ENCODE results near the gene AIFM3. TPM values are rescaled to one million over a fixed set of nuclear protein-coding genes. Genes with fewer than 3 reads are reported as not detected.

AIFM3 gene
- total RNA-seq, 8 experiments from 2014 or later = 0.21 to 1.9 (median 0.72) TPM

DNA sequence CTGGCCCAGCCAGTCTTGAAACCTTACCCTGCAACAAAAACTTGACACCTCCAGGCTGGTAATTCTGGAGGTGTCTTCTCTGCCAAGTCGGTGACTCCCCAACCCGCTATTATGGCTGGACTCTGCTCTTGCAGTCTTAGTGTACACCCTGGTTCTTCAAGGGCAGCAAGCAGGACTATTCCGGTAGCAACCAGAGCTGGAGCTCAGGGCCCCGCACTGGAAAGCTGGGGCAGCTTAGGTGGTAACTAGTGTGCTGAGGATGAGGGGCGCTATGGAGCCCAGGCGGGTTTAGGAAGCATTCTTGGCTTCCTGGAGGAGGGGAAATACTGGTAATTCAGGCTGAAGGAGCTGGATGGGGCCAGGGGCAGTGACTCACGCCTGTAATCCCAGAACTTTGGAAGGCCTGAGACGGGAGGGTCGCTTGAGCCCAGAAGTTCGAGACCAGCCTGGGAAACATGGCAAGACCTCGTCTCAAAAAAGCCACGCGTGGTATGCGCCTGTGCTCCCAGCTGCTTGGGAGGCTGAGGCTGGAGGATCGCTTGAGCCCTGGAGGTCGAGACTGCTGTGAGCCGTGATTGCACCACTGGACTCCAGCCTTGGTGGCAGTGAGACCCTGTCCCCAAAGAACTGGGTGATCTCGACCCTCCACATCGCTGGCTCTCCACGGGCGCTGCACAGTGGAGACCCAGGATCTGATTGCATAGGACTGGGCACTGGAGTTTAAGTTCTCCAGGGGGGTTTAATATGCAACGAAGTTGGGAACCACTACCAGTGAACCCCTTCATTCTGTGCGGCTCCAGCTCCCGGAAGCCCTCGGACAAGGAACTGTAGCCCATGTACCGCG is 10.6 kb upstream of the AIFM3 start:
- Histone ChIP-seq H3K4me3 (peak overlapping the region in 1 of 5 donors; percentile 25), H3K4me1 (replicated peaks in 1 of 2) (peaks cover 7 to 14% of the 10 kb centered on the region in 2 donors), H3K27ac (peak overlapping the region in 1 of 2 donors; percentile 15)
- 10 to 100% (median 50%) methylated on average over 1 to 11 of the region's 27 CpGs; no CpG with 5 or more reads in 3 of the 10 experiments for WGBS, 10 experiments
- in situ Hi-C loops (cut with MboI; ENCODE audit: low pct_unique_long_range_greater_than_20kb in 2 of 9, low sequenced_read_pairs in 9 of 9, unreplicated experiment in 9 of 9) = no loop called here
- ATAC-seq (replicated peaks in 6 of 8) = peak in 3 of 8 experiments; percentile 1 to 4 (median 4)

DNA sequence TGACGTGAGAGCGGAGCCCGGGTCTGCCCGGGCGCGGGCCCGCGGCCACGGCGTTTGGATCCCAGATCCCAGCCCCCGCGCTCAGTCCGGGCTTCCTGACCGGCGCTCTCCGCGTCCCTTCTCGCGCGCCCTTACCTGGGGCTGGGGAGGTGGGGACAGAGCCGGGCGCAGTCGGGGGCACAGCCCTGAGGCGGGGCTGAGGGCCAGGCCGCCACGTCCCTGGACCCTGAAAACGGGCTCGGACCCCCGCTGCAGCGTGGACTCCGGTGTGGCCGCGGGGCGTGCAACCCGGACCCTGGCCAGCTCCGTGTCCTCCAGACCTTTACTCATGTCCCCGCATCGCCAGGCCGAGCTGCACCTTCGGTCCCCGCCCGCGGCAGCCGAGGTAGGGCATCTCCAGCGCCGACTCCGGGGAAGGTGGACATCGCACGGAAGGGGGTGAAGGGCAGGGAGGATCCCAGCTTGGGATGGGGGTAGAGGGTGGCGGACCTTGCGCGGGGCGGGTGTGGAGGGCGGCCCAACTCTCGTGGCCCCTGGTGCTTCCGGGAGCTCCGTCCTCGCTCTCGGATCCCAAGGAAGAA is 9.9 kb upstream of the AIFM3 start:
- WGBS, 10 experiments = no CpG with 5 or more reads among the region's 59 CpGs
- Histone ChIP-seq H3K4me1 (replicated peaks in 1 of 2) (peaks cover 6 to 14% of the 10 kb centered on the region in 2 donors), H3K27ac (peak overlapping the region in 1 of 2 donors; percentile 15), H3K4me3 (peak overlapping the region in 4 of 5 donors; percentile 2 to 25 (median 16))
- in situ Hi-C loops (cut with MboI; ENCODE audit: low pct_unique_long_range_greater_than_20kb in 2 of 9, low sequenced_read_pairs in 9 of 9, unreplicated experiment in 9 of 9) = no loop called here
- peak; percentile 41 to 57 (median 54) for ATAC-seq (replicated peaks in 6 of 8)

DNA sequence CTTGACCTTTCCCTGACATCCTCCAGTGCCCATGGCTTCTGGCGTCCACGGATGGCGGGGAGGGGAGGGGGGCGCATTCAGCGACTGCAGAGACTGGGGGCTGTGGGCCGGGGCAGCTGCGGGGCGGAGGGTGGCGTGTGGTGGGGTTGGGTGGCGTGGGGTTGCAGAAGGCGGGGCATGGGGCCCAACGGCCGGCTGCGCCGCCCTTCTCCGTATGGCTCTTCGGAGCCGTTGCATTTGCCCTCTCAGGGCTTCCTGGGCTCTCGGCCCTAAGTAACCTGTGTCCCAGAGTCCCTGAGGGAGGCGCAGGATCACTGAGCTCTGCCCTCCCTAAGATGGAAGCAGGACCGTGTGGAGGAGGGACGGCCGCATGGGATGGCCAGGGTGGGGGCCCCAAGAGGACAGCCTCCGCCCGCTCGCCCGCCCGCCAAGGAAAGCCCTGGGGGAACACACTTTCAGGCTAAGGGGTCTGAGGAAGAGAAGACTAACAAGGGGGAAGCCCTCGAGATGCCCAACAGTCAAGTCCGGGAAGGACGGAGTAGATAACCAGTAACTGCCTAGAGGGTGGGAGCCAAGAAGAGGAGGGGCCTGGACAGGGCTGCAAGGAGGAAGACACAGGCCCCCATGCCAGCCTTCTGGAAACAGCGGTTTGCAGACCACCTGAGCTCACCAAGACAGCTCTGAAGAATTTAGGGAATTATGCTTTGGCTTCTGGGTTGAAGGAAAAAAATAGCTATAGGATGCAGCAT is 9.2 kb upstream of the AIFM3 start:
- in situ Hi-C loops (cut with MboI; ENCODE audit: low pct_unique_long_range_greater_than_20kb in 2 of 9, low sequenced_read_pairs in 9 of 9, unreplicated experiment in 9 of 9) = no loop called here
- Histone ChIP-seq H3K4me1 (replicated peaks in 1 of 2) (peaks cover 6 to 14% of the 10 kb centered on the region in 2 donors), H3K4me3 (peak overlapping the region in 4 of 5 donors; percentile 2 to 25 (median 16)), H3K27ac (peak overlapping the region in 1 of 2 donors; percentile 1)
- ATAC-seq (replicated peaks in 6 of 8) = peak; percentile 43 to 71 (median 58)
- 7 to 70% (median 27%) methylated on average over 1 to 3 of the region's 32 CpGs; no CpG with 5 or more reads in 6 of the 10 experiments for WGBS, 10 experiments

DNA sequence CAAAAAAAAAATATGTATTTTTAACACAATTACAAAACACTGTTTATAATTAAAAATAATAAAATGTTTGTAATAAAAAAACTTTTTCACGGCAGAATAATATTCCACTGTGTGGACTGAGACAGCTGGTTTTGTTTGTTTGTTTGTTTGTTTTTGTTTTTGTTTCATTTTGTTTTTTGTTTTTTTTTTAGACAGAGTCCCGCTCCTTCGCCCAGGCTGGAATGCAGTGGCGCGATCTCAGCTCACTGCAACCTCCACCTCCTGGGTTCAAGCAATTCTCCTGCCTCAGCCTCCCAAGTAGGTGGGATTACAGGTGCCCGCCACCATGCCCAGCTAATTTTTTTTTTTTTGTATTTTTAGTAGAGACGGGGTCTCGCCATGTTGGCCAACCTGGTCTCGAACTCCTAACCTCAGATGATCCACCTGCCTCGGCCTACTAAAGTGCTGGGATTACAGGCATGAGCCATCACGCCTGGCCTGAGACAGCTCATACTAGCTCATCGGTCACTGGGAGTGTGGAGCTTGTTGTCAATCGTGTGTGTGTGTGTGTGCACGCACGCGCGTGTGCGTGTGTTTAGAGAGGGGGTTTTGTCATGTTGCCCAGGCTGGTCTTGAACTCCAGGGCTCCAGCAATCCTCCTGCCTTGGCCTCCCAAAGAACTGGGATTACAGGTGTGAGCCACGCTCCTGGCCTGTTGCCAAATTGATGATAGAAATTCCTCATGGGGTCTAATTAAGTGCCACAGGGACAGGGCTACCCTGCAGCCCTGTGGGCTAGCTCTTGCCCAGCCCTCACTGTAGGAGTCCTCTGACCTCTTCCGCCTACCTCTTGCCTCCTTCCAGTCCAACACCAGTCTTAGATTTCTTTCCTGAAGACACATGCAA is 7.2 kb upstream of the AIFM3 start:
- WGBS, 10 experiments = 89 to 100% (median 99%) methylated on average over 4 to 16 of the region's 20 CpGs
- Histone ChIP-seq H3K4me3 (no peak overlapping the region), H3K27ac (no peak overlapping the region), H3K4me1 (replicated peaks in 1 of 2) (peaks cover 6 to 16% of the 10 kb centered on the region in 2 donors)
- in situ Hi-C loops (cut with MboI; ENCODE audit: low pct_unique_long_range_greater_than_20kb in 2 of 9, low sequenced_read_pairs in 9 of 9, unreplicated experiment in 9 of 9) = no loop called here
- ATAC-seq (replicated peaks in 6 of 8) = no peak

DNA sequence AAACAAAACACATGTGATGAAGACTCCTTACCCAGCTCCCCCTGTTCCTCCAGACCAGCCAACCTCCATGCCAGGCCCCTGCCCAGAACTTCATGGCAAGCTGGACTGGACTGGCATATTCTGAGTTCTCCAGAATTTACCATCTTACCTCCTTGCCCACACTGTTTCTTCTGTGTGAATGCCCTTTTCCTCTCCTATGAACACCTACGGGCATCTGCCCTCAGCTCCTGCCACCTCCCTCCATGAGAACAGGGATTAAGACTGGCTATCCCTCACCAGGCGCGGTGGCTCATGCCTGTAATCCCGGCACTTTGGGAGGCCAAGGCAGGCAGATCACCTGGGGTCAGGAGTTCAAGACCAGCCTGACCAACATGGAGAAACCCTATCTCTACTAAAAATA is 6.4 kb upstream of the AIFM3 start:
- ATAC-seq (replicated peaks in 6 of 8) = no peak
- Histone ChIP-seq H3K4me3 (no peak overlapping the region), H3K27ac (no peak overlapping the region), H3K4me1 (replicated peaks in 1 of 2) (peaks cover 6 to 16% of the 10 kb centered on the region in 2 donors)
- WGBS, 10 experiments = 85 to 90% methylated on average over 2 to 4 of the region's 4 CpGs; no CpG with 5 or more reads in 8 of the 10 experiments
- in situ Hi-C loops (cut with MboI; ENCODE audit: low pct_unique_long_range_greater_than_20kb in 2 of 9, low sequenced_read_pairs in 9 of 9, unreplicated experiment in 9 of 9) = no loop called here

DNA sequence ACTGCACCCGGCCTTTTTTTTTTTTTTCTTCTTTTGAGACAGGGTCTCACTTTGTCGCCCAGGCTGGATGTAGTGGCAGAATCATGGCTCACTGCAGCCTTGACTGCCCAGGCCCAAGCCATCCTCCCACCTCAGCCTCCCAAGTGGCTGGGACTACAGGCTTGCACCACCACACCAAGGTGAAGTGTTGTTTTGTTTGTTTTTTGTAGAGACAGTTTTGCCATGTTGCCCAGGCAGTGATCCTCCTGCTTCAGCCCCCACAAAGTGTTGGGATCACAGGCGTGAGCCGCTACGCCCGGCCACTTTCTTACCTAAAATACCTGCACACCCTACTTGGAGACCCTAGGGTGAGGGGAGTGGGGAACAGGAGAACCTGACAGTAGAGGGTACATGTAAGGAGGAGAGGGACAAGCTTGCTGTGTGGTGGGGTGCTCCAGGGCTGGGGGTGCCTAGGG is 4.5 kb upstream of the AIFM3 start:
- in situ Hi-C loops (cut with MboI; ENCODE audit: low pct_unique_long_range_greater_than_20kb in 2 of 9, low sequenced_read_pairs in 9 of 9, unreplicated experiment in 9 of 9) = no loop called here
- no peak for ATAC-seq (replicated peaks in 6 of 8)
- Histone ChIP-seq H3K27ac (no peak overlapping the region), H3K4me1 (replicated peaks in 1 of 2) (peaks cover 6 to 16% of the 10 kb centered on the region in 2 donors), H3K4me3 (no peak overlapping the region)
- 40 to 100% (median 96%) methylated on average over 1 to 4 of the region's 6 CpGs; no CpG with 5 or more reads in 7 of the 10 experiments for WGBS, 10 experiments

DNA sequence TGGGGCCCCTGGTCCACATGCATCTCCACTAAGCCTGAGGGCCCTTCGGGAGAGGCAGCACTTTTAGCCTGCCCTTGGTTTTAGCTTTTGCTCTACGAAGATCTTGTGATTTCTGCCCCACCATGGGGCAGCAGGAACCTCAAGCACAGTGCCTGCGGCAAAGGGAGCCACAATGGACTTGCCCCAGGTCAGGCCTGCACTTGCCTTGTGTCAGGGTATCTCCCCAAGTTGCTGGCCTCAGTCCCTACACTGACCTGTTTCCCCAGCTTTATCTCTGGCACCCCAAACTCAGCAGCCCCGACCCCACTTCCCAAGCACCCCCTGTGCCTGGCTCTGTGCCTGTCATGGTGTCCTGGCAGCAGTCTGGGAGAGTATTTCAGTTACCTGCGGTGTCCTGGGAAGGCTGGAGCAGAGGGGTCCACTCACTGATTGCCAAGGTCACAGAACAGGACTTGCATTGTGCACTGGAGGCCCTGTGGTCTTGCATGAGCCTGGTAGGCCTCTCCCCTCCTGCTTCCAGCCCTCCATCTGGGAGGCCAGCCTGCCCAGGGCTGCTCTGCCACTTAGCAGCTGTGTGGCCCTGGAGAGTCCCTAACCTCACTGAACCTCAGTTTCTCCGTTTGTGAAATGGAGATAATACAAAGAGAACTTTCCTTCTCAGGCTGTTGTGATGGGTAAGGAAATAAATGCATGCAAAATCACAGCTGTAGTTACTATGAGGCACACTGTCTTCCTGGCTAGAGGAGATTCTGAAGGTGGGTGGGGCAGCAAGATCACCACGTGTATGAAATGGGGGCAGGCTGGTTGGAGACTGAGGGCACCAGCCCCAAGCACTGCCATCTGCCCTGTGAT is 3.6 kb upstream of the AIFM3 start:
- 60 to 95% (median 73%) methylated on average over 1 to 4 of the region's 7 CpGs; no CpG with 5 or more reads in 6 of the 10 experiments for WGBS, 10 experiments
- in situ Hi-C loops (cut with MboI; ENCODE audit: low pct_unique_long_range_greater_than_20kb in 2 of 9, low sequenced_read_pairs in 9 of 9, unreplicated experiment in 9 of 9) = no loop called here
- ATAC-seq (replicated peaks in 6 of 8) = peak in 2 of 8 experiments; percentile 34 to 46

DNA sequence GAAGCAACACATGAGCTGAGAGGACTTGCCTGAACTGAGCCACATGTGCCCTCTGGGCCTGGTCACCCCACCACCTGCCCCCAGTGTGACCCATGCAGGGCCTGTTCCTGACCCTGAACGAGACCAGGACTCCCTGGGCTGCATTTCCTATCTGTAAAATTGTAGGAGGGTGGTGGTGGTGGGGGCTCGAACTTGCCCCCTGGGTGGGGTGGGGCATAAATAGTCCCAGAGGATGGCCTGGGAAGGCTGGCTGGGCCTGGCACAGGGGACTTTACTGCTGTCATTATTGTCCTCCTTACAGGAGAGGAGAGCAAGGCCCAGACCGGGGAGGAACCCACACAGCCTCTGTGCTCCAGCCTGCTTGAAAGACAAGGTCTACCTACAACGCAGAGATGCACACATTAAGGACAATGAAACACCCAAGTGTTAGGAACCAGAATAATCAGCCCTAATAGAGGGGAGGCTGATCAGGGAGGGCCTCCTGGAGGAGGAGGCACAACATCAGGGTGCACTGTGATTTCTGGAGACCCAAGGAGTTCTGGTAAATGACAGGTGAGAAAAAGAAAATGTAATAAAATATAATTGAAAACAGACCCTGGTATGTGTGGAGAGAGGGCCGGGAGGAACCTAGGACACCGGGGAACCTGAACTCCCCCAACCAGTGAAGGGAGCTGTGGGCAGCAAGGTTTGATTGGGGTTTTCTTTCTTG is 2.8 kb upstream of the AIFM3 start:
- Histone ChIP-seq H3K4me3 (peak overlapping the region in 3 of 5 donors; percentile 20 to 25 (median 21)), H3K4me1 (replicated peaks in 1 of 2) (peaks cover 0 to 13% of the 10 kb centered on the region in 2 donors), H3K27ac (no peak overlapping the region)
- peak in 2 of 8 experiments; percentile 2 to 3 for ATAC-seq (replicated peaks in 6 of 8)
- 20 to 57% (median 43%) methylated on average over 1 to 4 of the region's 6 CpGs; no CpG with 5 or more reads in 3 of the 10 experiments for WGBS, 10 experiments
- in situ Hi-C loops (cut with MboI; ENCODE audit: low pct_unique_long_range_greater_than_20kb in 2 of 9, low sequenced_read_pairs in 9 of 9, unreplicated experiment in 9 of 9) = no loop called here

More for the DNA sequence above, 3.6 kb upstream of the AIFM3 start:
- Histone ChIP-seq H3K27ac (no peak overlapping the region), H3K4me1 (replicated peaks in 1 of 2) (peaks cover 0 to 13% of the 10 kb centered on the region in 2 donors), H3K4me3 (no peak overlapping the region)

DNA sequence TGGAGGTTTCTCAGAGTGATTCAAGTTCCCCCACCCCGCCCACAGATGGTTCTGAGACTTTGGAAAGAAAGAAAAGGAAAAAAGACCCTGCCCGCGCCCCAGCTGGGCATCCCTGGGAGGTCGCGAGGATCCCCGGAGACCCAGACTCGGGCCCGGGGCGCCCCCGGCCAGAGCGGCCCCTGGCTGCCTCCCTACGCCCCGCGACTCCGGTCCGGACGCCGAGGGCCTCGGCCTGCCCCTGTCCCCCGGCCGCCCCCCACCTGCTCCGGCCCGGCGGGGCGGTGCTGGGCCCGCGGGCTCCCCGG is 2.3 kb upstream of the AIFM3 start:
- peaks cover 0 to 13% of the 10 kb centered on the region in 2 donors for H3K4me1 ChIP-seq (replicated peaks in 1 of 2)
- 0% methylated on average over 1 of the region's 28 CpGs; no CpG with 5 or more reads in 8 of the 10 experiments for WGBS, 10 experiments
- peak in 2 of 8 experiments; percentile 16 to 24 for ATAC-seq (replicated peaks in 6 of 8)
- in situ Hi-C loops (cut with MboI; ENCODE audit: low pct_unique_long_range_greater_than_20kb in 2 of 9, low sequenced_read_pairs in 9 of 9, unreplicated experiment in 9 of 9) = no loop called here
- H3K4me3 ChIP-seq = peak overlapping the region; percentile 12 to 25 (median 20)
- H3K27ac ChIP-seq = no peak overlapping the region

DNA sequence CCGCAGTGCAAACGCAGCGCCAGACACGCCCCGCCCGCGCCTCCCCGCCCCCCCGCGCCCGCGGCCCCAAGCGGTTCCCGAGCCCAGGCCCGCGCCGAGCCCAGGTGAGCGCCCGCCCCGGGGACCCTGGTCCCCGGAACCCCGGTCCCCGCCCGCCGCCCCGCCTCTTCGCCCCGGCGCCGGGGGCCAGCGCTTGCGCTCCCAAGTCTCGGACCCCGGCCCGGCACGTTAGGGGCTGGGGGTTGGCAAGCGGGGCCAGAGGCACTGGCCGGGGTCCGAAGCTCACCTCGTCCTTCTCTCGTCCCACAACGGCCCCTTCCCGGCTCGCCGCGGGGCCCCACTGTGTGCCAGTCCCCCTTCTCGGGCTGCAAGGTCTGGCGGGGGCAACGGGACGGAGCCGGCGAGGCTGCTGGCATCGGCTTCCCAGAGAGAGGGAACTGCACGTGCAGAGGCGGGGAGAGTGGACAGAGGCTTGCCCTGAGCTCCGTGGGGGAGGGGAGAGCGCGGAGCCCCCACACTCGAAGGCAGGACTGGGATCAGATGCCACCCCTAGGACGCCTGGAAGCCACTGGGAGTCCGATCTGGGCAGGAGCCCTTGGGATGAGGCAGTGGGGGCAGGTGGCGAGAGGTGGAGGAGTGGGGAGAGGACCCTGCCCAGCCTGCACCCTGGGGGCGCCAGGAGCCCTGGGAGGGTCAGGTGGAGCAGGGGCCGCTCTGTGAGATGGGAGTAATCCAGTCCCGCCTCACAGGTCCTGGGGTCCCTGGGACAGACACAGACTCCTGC is 1.8 kb upstream of the AIFM3 start:
- Histone ChIP-seq H3K27ac (no peak overlapping the region), H3K4me1 (replicated peaks in 1 of 2) (peaks cover 0 to 13% of the 10 kb centered on the region in 2 donors), H3K4me3 (peak overlapping the region in 4 of 5 donors; percentile 9 to 25 (median 20))
- peak; percentile 15 to 49 (median 39) for ATAC-seq (replicated peaks in 6 of 8)
- WGBS, 10 experiments = 15 to 40% methylated on average over 1 to 4 of the region's 65 CpGs; no CpG with 5 or more reads in 8 of the 10 experiments
- in situ Hi-C loops (cut with MboI; ENCODE audit: low pct_unique_long_range_greater_than_20kb in 2 of 9, low sequenced_read_pairs in 9 of 9, unreplicated experiment in 9 of 9) = no loop called here

All from motor neuron (in vitro differentiated cells).